Measurements from ENCODE around the gene KLHL29.

Gene KLHL29

GRCh38 chr2:23495661-23496114 is 110.7 kb downstream of the KLHL29 start:
- peak; percentile 33 for DNase-seq (ENCODE audit: low spot score)

DNA sequence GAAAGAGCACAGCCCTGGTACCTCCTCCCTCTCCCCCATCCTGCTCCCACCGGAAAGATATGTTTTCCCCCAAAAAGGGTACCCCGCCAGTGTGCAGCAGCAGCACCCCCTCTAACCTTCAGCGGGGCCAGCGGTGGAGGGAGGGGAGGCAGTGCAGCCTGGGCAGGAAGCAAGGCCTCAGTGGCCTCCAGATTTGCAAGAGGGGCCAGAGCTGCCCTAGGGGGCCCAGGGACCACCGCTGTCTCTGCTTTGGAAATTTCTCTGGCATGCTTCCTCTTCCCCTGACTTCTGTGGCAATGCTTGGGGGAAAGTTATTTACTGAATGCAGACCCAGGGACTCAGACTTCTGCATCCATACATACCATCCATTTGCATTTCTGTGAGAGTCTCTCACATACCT is 111.5 kb downstream of the KLHL29 start:
- no peak for DNase-seq (ENCODE audit: low spot score)

- DNase-seq (ENCODE audit: low spot score), result peak; percentile 33
Observed at GRCh38 chr2:23497063-23497462, 112.1 kb downstream of the KLHL29 start.

- no peak for DNase-seq (ENCODE audit: low spot score)
Observed at GRCh38 chr2:23497536-23497935, 112.6 kb downstream of the KLHL29 start.

DNA sequence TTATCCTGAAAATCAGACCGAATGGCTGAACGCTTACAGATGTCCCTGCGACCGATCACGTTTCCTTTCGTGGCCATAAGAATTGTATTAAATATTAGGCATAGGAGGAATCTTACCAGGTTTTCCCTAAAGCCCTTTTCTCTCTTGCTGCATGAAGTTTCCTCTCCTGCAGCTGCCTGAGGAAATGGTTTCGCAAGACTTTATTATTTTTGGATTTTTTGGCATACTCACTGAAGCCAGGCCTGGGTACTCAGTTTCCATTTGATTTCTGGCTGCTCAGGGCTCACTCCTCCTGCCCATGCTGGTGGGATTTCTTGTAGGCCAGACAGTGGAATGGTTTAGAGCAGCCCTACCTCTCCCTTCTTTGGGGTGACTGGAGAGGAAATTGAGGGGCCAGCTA is 114.0 kb downstream of the KLHL29 start:
- DNase-seq (ENCODE audit: low spot score), result no peak

DNA sequence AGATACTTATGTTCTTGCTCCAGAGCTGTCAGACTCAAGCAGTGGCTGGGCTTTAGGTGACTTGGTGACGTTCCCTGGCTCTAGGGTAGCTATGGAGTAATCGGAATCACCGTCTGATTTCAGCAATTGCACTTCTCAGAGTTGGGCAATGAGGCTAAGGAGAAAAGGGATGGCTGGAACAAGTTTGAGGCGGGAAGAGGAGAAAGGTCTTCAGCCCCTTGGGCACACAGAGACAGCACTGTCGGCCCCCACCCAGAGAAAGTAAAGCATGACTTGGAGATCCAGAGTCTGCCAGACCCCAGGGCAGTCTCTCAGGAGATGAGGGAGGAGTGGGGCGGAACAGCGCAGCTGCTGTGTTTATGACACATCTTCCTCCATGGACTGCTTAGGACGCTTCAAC is 114.5 kb downstream of the KLHL29 start:
- no peak for DNase-seq (ENCODE audit: low spot score)

DNA sequence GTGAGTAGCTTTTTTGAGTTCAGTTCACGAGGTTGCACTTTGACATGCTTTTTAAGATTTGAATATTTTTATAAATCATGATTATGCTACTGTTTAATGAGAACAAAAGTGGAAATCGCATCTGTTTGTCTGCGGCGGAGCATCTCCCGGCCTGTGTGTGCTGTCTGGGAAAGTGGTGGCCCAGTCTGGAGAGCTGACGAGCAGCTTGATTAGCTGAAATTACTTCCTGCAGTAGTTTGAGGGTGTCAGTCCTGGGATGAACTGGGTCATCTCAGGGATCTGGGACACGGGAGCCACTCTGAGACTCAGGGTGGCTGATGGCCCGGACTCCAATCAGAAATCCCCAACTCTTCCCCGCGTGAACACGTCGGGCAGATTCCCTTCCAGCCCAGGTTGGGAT is 115.9 kb downstream of the KLHL29 start:
- no peak for DNase-seq (ENCODE audit: low spot score)

DNA sequence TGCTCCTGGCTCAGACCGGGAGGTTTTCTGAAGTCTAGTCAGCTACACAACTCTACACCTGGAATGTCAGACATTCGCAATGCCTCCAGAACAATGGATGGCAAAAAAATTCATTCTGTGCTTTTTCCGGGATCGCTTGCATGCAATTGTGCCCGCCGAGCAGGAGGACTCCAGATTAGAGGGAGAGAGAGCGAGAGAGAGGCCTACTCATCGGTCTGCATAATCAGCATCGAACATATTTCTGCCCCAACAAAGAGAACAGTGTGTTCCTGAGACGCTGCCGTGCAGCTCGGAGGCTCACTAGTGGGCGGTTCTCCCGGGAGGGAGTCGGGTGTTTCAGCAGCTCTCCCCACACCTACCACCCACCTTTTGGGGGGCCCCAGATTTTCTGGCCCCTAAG is 117.1 kb downstream of the KLHL29 start:
- DNase-seq (ENCODE audit: low spot score), result peak; percentile 85

DNA sequence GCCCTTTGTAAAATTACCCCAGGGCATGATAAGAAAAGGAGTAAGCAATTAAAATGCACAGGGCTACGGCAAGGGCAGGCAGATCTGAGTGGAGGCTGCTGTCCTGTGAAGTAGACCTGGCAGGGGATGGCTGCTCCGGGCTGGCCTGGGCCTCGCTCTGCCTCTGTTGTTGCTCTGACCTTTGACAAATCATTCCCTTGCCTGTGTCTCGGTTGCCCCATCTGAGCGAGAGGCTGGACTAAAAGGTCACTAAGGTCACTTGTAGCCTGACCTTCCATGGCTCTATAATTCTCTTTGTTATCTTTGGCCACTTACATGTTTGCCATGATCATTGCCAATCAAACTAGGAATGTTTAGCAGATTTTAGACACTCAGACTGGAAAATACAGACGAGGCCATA is 118.1 kb downstream of the KLHL29 start:
- DNase-seq (ENCODE audit: low spot score), result no peak

DNA sequence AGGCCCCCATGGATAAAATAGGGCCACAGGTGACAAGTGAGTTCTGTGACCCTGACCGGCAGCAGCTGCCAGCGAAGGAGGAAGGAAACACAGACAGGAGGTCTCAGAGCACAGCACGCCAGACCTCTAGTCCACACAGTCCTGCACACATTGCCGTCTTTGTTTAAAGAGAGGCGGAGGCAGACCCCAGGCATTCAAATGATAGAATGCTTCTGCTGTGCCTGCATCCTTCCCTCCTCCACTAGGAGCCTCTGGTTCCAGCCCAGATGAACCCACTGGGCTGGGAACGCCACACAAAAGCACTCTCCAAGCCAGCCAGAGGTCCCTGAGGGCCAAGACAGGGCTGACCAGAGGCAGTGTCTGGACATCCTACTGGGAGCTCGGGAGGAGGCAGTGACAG is 118.7 kb downstream of the KLHL29 start:
- DNase-seq (ENCODE audit: low spot score), result no peak

GRCh38 chr2:23504591-23504990 is 119.6 kb downstream of the KLHL29 start:
- no peak for DNase-seq (ENCODE audit: low spot score)

GRCh38 chr2:23505218-23505983 is 120.4 kb downstream of the KLHL29 start:
- DNase-seq (ENCODE audit: low spot score), result no peak

DNA sequence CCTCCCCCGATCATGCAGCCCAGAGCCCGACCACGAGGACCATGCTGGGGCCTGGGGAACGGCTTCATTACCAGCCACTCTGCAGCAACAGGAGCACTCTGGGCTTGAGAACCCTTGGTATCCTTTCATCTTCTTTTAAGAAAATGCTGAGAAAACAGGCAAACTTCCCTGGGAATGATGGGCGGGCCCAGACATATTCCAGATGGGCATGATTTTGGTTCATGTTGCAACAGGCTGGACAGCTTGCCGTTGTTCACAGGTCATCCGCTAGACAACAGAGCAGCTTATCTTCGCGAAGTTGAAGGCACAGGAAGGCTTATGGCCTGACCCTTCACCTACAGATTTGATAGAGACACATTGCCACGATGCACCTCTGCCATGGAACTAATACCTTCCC is 121.0 kb downstream of the KLHL29 start:
- DNase-seq (ENCODE audit: low spot score), result no peak

- no peak for DNase-seq (ENCODE audit: low spot score)
Observed at GRCh38 chr2:23506531-23507266, 121.7 kb downstream of the KLHL29 start.

- no peak for DNase-seq (ENCODE audit: low spot score)
Observed at GRCh38 chr2:23507267-23508065, 122.5 kb downstream of the KLHL29 start.

- no peak for DNase-seq (ENCODE audit: low spot score)
Observed at GRCh38 chr2:23508066-23508390, 123.0 kb downstream of the KLHL29 start.

DNA sequence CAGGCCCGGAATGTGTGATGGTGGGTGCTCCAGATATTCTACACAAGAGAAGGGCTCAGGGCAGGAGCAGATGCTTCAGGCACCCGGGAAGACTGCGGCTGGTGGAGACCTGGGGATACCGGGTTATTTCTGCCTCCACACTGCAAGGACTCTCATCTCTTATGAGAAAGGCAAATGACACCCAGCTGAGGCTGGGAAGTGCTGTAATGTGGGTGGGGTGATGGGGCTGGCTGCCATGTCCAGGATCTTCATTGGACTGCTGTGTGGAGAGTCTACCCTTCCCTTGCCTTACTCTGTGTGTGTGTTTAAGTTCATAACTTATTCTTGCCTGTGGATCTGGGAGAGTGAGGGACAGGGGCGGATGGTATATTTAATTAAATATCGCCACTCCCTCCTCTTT is 124.1 kb downstream of the KLHL29 start:
- no peak for DNase-seq (ENCODE audit: low spot score)

DNA sequence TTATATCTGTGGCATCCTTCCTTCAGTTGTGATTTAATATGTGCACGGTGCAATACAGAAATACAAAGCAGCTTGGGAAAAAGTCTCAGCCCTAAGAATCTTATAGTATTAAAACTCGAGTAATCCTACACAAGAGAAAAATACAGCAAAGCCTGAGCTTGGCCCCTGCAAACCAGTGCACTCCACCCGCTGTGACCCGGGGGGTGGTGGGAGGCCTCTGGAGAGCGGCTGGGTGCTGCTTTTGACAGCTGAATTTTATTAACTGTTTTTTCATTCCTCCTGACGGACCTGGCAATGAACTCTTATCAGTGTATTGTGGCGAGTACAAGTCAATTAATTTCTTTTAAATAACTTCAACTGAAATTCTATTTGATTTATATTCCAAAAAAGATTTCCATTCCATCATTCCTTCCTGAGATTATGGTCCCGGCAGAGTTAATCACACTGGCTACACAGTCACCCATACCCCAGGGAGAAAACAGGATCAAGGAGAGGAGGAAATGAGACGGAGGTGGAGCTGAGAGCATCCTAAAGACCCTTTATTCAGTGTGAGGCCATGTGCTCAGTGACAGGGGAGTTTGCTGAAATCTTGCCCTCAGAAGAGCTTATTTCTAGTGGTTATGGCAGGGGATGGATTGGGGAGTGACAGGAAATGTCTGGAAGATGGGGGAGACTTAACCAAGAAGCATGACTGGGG is 124.8 kb downstream of the KLHL29 start:
- no peak for DNase-seq (ENCODE audit: low spot score)

GRCh38 chr2:23510471-23510870 is 125.5 kb downstream of the KLHL29 start:
- DNase-seq (ENCODE audit: low spot score), result no peak

GRCh38 chr2:23512778-23513177 is 127.8 kb downstream of the KLHL29 start:
- no peak for DNase-seq (ENCODE audit: low spot score)

DNA sequence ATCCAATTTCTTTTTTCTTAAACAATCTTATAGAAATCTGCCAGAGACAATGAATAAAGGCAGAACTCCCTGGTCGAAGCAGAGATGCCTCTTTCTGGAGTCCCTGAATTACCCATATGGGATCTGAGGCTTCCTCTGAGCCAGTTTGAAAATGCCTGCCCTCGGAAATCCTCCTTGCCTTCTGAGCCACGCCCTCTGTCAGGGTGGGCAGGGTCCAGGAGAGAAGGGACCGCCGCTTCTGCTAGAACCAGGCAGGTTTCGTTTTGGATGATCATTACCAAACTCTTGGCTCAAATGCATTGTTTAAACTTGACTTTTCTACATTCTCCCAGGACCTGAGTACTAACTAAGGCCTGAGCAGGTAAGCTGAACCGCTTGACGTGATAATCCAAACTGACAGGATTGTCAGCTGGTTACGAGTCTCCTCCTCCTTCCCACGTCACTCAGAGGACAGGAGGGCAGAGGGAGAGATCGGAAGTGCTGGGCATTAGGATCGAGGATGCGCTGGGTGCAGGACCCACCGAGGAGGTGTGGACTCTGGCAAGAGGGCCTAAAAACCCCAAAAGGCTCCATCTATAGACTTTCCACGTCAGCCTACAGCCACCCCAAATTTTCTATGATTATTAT is 128.4 kb downstream of the KLHL29 start:
- DNase-seq (ENCODE audit: low spot score), result no peak

All from Ammon's horn (tissue), 1 donor.